ENCODE results near the gene C2orf78.

C2orf78 gene

GRCh38 chr2:73836141-73836943, 52.4 kb downstream of the C2orf78 start:
- DNase-seq (ENCODE audit: insufficient read length, low spot score) (no peak), FAIRE-seq (no peak)

- DNase-seq (ENCODE audit: insufficient read length, low spot score) (no peak), FAIRE-seq (no peak)
Measured at GRCh38 chr2:73837847-73838585, 54.0 kb downstream of the C2orf78 start.

GRCh38 chr2:73838889-73839534, 55.0 kb downstream of the C2orf78 start:
- DNase-seq (ENCODE audit: insufficient read length, low spot score) = no peak
- no peak for FAIRE-seq

- no peak for FAIRE-seq
- no peak for DNase-seq (ENCODE audit: insufficient read length, low spot score)
Measured at GRCh38 chr2:73839653-73840411, 55.8 kb downstream of the C2orf78 start.

GRCh38 chr2:73841912-73842738, 58.1 kb downstream of the C2orf78 start:
- FAIRE-seq (no peak), DNase-seq (ENCODE audit: insufficient read length, low spot score) (no peak)

GRCh38 chr2:73842739-73843019, 58.7 kb downstream of the C2orf78 start:
- DNase-seq (ENCODE audit: insufficient read length, low spot score) = no peak
- FAIRE-seq = no peak

- no peak for FAIRE-seq
- no peak for DNase-seq (ENCODE audit: insufficient read length, low spot score)
Measured at GRCh38 chr2:73844087-73844486, 60.1 kb downstream of the C2orf78 start.

GRCh38 chr2:73850009-73850408, 66.0 kb downstream of the C2orf78 start:
- no peak for DNase-seq (ENCODE audit: insufficient read length, low spot score)
- FAIRE-seq = no peak

- FAIRE-seq (no peak), DNase-seq (ENCODE audit: insufficient read length, low spot score) (no peak)
Measured at GRCh38 chr2:73851274-73851673, 67.3 kb downstream of the C2orf78 start.

GRCh38 chr2:73852020-73852419, 68.0 kb downstream of the C2orf78 start:
- FAIRE-seq (no peak), DNase-seq (ENCODE audit: insufficient read length, low spot score) (no peak)

GRCh38 chr2:73855526-73855925, 71.5 kb downstream of the C2orf78 start:
- FAIRE-seq (no peak), DNase-seq (ENCODE audit: insufficient read length, low spot score) (no peak)

GRCh38 chr2:73856214-73856613, 72.2 kb downstream of the C2orf78 start:
- FAIRE-seq (no peak), DNase-seq (ENCODE audit: insufficient read length, low spot score) (no peak)

- no peak for DNase-seq (ENCODE audit: insufficient read length, low spot score)
- FAIRE-seq = peak; percentile 18
Measured at GRCh38 chr2:73859721-73860586, 76.0 kb downstream of the C2orf78 start.

GRCh38 chr2:73862987-73863386, 79.0 kb downstream of the C2orf78 start:
- DNase-seq (ENCODE audit: insufficient read length, low spot score) (no peak), FAIRE-seq (no peak)
